H1 (cell line): ENCODE data around the gene CISH. TPM values are rescaled to one million over a fixed set of nuclear protein-coding genes. Genes with fewer than 3 reads are reported as not detected.

Source experiments
- CTCF ChIA-PET: fragments of 300-600 bp; sonication (Branson Sonifier 250); formaldehyde crosslinking; loops from one replicate; lab custom pipeline; 2021; ENCODE audit not compliant: partially characterized antibody; lab: Charles Lee
- POLR2A ChIA-PET: fragments of 300-600 bp; sonication (Branson Sonifier 250); formaldehyde crosslinking; loops from one replicate; lab custom pipeline; 2021; ENCODE audit warnings: inconsistent platforms; ENCODE audit not compliant: partially characterized antibody; lab: Charles Lee
- DNase-seq, 2 experiments: peaks; one replicate each; pipeline versions ENCODE4 v3.0.0 to v3.0.0-alpha.2; 2010 to 2022; ENCODE audit warnings: low spot score in 2 of 2, low read depth in 1 of 2, mixed read lengths in 1 of 2
- FAIRE-seq: peaks from 2 replicates; lab custom pipeline; 2011; peaks lifted over from hg19 to GRCh38; lab: Jason Lieb, UNC
- H2AFZ ChIP-seq: 2 replicates; pipeline ENCODE4 v1.8.1; 2012; ENCODE audit warnings: low read length, inconsistent platforms
- H2AK5ac ChIP-seq: 2 replicates; pipeline ENCODE4 v1.6.1; 2013; ENCODE audit warnings: low read depth, low read length
- H2BK120ac ChIP-seq: replicated peaks from 2 replicates; pipeline ENCODE3; 2013; ENCODE audit warnings: low read depth, low read length, inconsistent platforms
- H2BK12ac ChIP-seq: 2 replicates; pipeline ENCODE4 v1.6.1; 2013; ENCODE audit warnings: low read depth, low read length
- H2BK15ac ChIP-seq: 2 replicates; pipeline ENCODE4 v1.6.1; 2013; ENCODE audit warnings: low read length
- H2BK20ac ChIP-seq: 2 replicates; pipeline ENCODE4 v1.6.1; 2013; ENCODE audit warnings: low read length
- H2BK5ac ChIP-seq: 2 replicates; pipeline ENCODE4 v1.6.1; 2013; ENCODE audit warnings: low read depth, low read length
- H3K14ac ChIP-seq: 2 replicates; pipeline ENCODE4 v1.6.1; 2013; ENCODE audit warnings: inconsistent platforms; ENCODE audit not compliant: insufficient read length
- H3K18ac ChIP-seq: 2 replicates; pipeline ENCODE4 v1.6.1; 2013; ENCODE audit warnings: low read length; ENCODE audit errors: extremely low read depth
- H3K23ac ChIP-seq: 2 replicates; pipeline ENCODE4 v1.6.1; 2013; ENCODE audit warnings: inconsistent platforms; ENCODE audit not compliant: insufficient read length
- H3K23me2 ChIP-seq: 2 replicates; pipeline ENCODE4 v1.6.1; 2013; ENCODE audit warnings: low read depth, low read length
- H3K27ac ChIP-seq: 2 replicates; pipeline ENCODE4 v1.6.1; 2011; ENCODE audit warnings: low read depth, low read length, inconsistent platforms
- H3K27me3 ChIP-seq, 4 experiments: replicated peaks in 1 of 4; 1 replicate in 1 of 4; 2 replicates in 3 of 4; pipeline versions ENCODE4 v1.6.1 to v1.8.1; 2011 to 2013; ENCODE audit warnings: low read length in 3 of 4, mild to moderate bottlenecking in 3 of 4, inconsistent platforms in 2 of 4, mixed read lengths in 2 of 4, moderate library complexity in 1 of 4; ENCODE audit not compliant: control insufficient read depth in 3 of 4, insufficient read depth in 3 of 4; ENCODE audit errors: extremely low read depth in 1 of 4
- H3K36me3 ChIP-seq, 4 experiments: 2 replicates each; pipeline versions ENCODE4 v1.6.1 to v1.8.1; 2011 to 2013; ENCODE audit warnings: mild to moderate bottlenecking in 4 of 4, low read length in 3 of 4, moderate library complexity in 2 of 4, control low read depth in 1 of 4, inconsistent platforms in 1 of 4; ENCODE audit not compliant: insufficient read depth in 4 of 4, control insufficient read depth in 2 of 4
- H3K4ac ChIP-seq: replicated peaks from 2 replicates; pipeline ENCODE3; 2013; ENCODE audit warnings: low read length, low read depth, mixed read lengths, inconsistent platforms; ENCODE audit not compliant: insufficient read length
- H3K4me1 ChIP-seq, 4 experiments: replicated peaks in 1 of 4; 1 replicate in 1 of 4; 2 replicates in 3 of 4; pipeline versions ENCODE4 v1.6.1 to v1.8.1; 2011 to 2013; ENCODE audit warnings: low read length in 3 of 4, inconsistent platforms in 2 of 4, mixed read lengths in 1 of 4; ENCODE audit not compliant: insufficient read depth in 4 of 4, control insufficient read depth in 3 of 4
- H3K4me2 ChIP-seq, 2 experiments: 2 replicates each; pipeline versions ENCODE4 v1.6.1 to v1.8.1; 2011 to 2013; ENCODE audit warnings: low read depth in 2 of 2, low read length in 2 of 2, control low read depth in 1 of 2, inconsistent platforms in 1 of 2, mild to moderate bottlenecking in 1 of 2; ENCODE audit not compliant: insufficient read depth in 1 of 2
- H3K4me3 ChIP-seq, 4 experiments: fragments of 200-600, 300-600 bp in 1 of 4; sonication (generic), shearing (Covaris generic), sonication (Bioruptor Twin) in 1 of 4; 2 replicates each; pipeline versions ENCODE4 v1.5.1 to v1.8.1; 2011 to 2016; ENCODE audit warnings: low read length in 4 of 4, low read depth in 3 of 4, control low read depth in 2 of 4, inconsistent platforms in 2 of 4, mild to moderate bottlenecking in 2 of 4, mixed read lengths in 1 of 4, moderate library complexity in 1 of 4; ENCODE audit not compliant: insufficient read depth in 2 of 4; ENCODE audit errors: extremely low read depth in 1 of 4
- H3K56ac ChIP-seq: replicated peaks from 2 replicates; pipeline ENCODE3; 2013; ENCODE audit warnings: low read depth, mild to moderate bottlenecking, mixed read lengths, low read length, inconsistent platforms; ENCODE audit not compliant: insufficient read length
- H3K79me1 ChIP-seq: 2 replicates; pipeline ENCODE4 v1.6.1; 2013; ENCODE audit warnings: low read depth, low read length, control low read depth
- H3K79me2 ChIP-seq, 2 experiments: 2 replicates each; pipeline versions ENCODE4 v1.6.1 to v1.8.1; 2012 to 2013; ENCODE audit warnings: low read length in 2 of 2, mild to moderate bottlenecking in 2 of 2, inconsistent platforms in 1 of 2; ENCODE audit not compliant: insufficient read depth in 2 of 2, control insufficient read depth in 1 of 2
- H3K9ac ChIP-seq, 4 experiments: replicated peaks in 1 of 4; 1 replicate in 1 of 4; 2 replicates in 3 of 4; pipeline versions ENCODE4 v1.6.1 to v1.8.1; 2011 to 2013; ENCODE audit warnings: low read depth in 3 of 4, low read length in 3 of 4, control low read depth in 2 of 4, mild to moderate bottlenecking in 2 of 4, moderate library complexity in 2 of 4, inconsistent platforms in 1 of 4; ENCODE audit errors: extremely low read depth in 1 of 4
- H3K9me3 ChIP-seq, 2 experiments: 2 replicates each; pipeline versions ENCODE4 v1.6.1 to v1.8.1; 2012 to 2013; ENCODE audit warnings: mild to moderate bottlenecking in 2 of 2, moderate library complexity in 2 of 2, control low read depth in 1 of 2, inconsistent platforms in 1 of 2, low read depth in 1 of 2, low read length in 1 of 2, mixed read lengths in 1 of 2; ENCODE audit not compliant: insufficient read depth in 2 of 2
- H4K20me1 ChIP-seq, 2 experiments: replicated peaks in 1 of 2; 2 replicates each; pipeline versions ENCODE3 to v1.8.1; 2011 to 2013; ENCODE audit warnings: inconsistent platforms in 2 of 2, low read length in 2 of 2, mild to moderate bottlenecking in 1 of 2; ENCODE audit not compliant: insufficient read depth in 2 of 2, control insufficient read depth in 1 of 2
- H4K5ac ChIP-seq: 2 replicates; pipeline ENCODE4 v1.6.1; 2013; ENCODE audit warnings: low read length, low read depth, mixed read lengths, inconsistent platforms; ENCODE audit not compliant: insufficient read length
- H4K8ac ChIP-seq: 2 replicates; pipeline ENCODE4 v1.8.0; 2013; ENCODE audit warnings: mild to moderate bottlenecking, moderate library complexity, low read length, inconsistent platforms; ENCODE audit not compliant: insufficient read depth; ENCODE audit errors: extremely low read depth
- H4K91ac ChIP-seq: replicated peaks from 2 replicates; pipeline ENCODE3; 2013; ENCODE audit warnings: low read length, mixed read lengths, inconsistent platforms; ENCODE audit not compliant: insufficient read length
- CEBPB ChIP-seq: IDR thresholded peaks from 2 replicates; pipeline ENCODE4 v1.6.1; 2012; ENCODE audit warnings: low read depth, low read length
- EP300 ChIP-seq, 2 experiments: IDR thresholded peaks; 1 replicate in 1 of 2; 2 replicates in 1 of 2; pipeline ENCODE4 v1.6.1; 2011 to 2012; ENCODE audit warnings: low read depth in 2 of 2, low read length in 2 of 2, mild to moderate bottlenecking in 2 of 2, borderline replicate concordance in 1 of 2, inconsistent platforms in 1 of 2, moderate library complexity in 1 of 2
- HDAC2 ChIP-seq, 2 experiments: fragments of 300-600 bp in 1 of 2; sonication (generic) in 1 of 2; IDR thresholded peaks; 2 replicates each; pipeline ENCODE4 v1.6.1; 2011 to 2012; ENCODE audit warnings: low read depth in 2 of 2, low read length in 2 of 2, mild to moderate bottlenecking in 2 of 2, moderate library complexity in 2 of 2, borderline replicate concordance in 1 of 2, inconsistent platforms in 1 of 2
- PHF8 ChIP-seq: fragments of 200-600 bp; sonication (generic); conservative IDR thresholded peaks from 2 replicates; pipeline ENCODE4 v1.7.1; 2012; ENCODE audit warnings: low read depth, mild to moderate bottlenecking, inconsistent platforms, low read length, moderate library complexity
- SIN3A ChIP-seq, 2 experiments: IDR thresholded peaks in 1 of 2; conservative IDR thresholded peaks in 1 of 2; 2 replicates each; pipeline ENCODE4 v1.6.1; 2011 to 2012; ENCODE audit warnings: low read length in 2 of 2, improper control_type of control experiment in 1 of 2, low read depth in 1 of 2, mild to moderate bottlenecking in 1 of 2
- SIX5 ChIP-seq: IDR thresholded peaks from 2 replicates; pipeline ENCODE4 v1.6.1; 2011; ENCODE audit warnings: mild to moderate bottlenecking, low read depth, low read length
- TAF7 ChIP-seq: optimal IDR thresholded peaks from 2 replicates; pipeline ENCODE3; 2011; ENCODE audit warnings: low read depth, mild to moderate bottlenecking, inconsistent platforms, low read length, moderate library complexity, borderline replicate concordance
- TBP ChIP-seq: IDR thresholded peaks from 2 replicates; pipeline ENCODE4 v1.6.1; 2011; ENCODE audit warnings: low read depth, low read length, improper control_type of control experiment
- TEAD4 ChIP-seq: IDR thresholded peaks from 2 replicates; pipeline ENCODE4 v1.6.1; 2012; ENCODE audit warnings: low read depth, low read length, inconsistent platforms, mixed read lengths
- USF2 ChIP-seq: IDR thresholded peaks from 2 replicates; pipeline ENCODE4 v1.6.1; 2011; ENCODE audit warnings: low read length, improper control_type of control experiment
- WGBS, 2 experiments: shearing (Covaris generic) in 1 of 2; methylation state at CpG; one replicate each; pipeline versions ENCODE4 v1.1.6 to v1.1.7; 2013 to 2015; ENCODE audit warnings: low lambda C conversion rate in 2 of 2, mixed read lengths in 2 of 2, inconsistent platforms in 1 of 2, low coverage in 1 of 2, missing lambda C conversion rate in 1 of 2; ENCODE audit not compliant: insufficient replicate concordance in 2 of 2, insufficient coverage in 1 of 2, insufficient read length in 1 of 2; ENCODE audit errors: extremely low coverage in 1 of 2, missing lambda C conversion rate in 1 of 2; 5-methylcytosine and 5-hydroxymethylcytosine counted together
- polyA plus RNA-seq, 7 experiments: library from polyadenylated mRNA; depleted of rRNA in 3 of 7; stranded (reverse) in 5 of 7; unstranded in 2 of 7; fragments of >200 nt in 5 of 7; fragments of 200-250 nt in 2 of 7; gene quantifications; 1 replicate in 5 of 7; 2 replicates in 1 of 7; 4 replicates in 1 of 7; pipeline versions ENCODE4 v1.2.1 to v1.2.3, GENCODE V29; 2011 to 2013; ENCODE audit warnings: missing spikeins in 2 of 7, mixed read lengths in 2 of 7
- total RNA-seq: library from RNA; stranded (reverse); fragmentation: NEBNext Ultra II Directional; extraction: Animal tissue kit (Norgen Biotek cat#: 25700); gene quantifications from 2 replicates; pipeline ENCODE4 v1.2.1, GENCODE V29; 2021

Gene CISH
- total and polyA plus RNA-seq, 2 of the 8 experiments (the other 6 are each of a cell fraction or from before 2014, with no cell fraction given) = 1.9 to 2.2 TPM

- Histone ChIP-seq H3K4me2 (no peak overlapping the region), H3K27me3 (peaks cover 12 to 36% (median 32%) of the 10 kb centered on the region in 4 experiments; a peak in 6 of 7 replicates), H3K23me2 (peaks cover 4% of the 10 kb centered on the region; the same call in 1 of the 2 replicates), H2BK5ac (no peak overlapping the region), H3K36me3 (no peaks in the 10 kb centered on the region), H3K56ac (no peak overlapping the region), H3K9ac (no peak overlapping the region), H3K4me1 (peaks cover 0 to 12% (median 4%) of the 10 kb centered on the region in 4 experiments; a peak in 5 of 7 replicates), H3K27ac (no peak overlapping the region), H2AFZ (no peak overlapping the region), H2BK20ac (no peak overlapping the region), H3K4me3 (no peak overlapping the region), H2AK5ac (no peak overlapping the region), H3K14ac (no peak overlapping the region), H4K8ac (no peak overlapping the region), H3K4ac (no peak overlapping the region), H3K9me3 (no peaks in the 10 kb centered on the region), H3K18ac (no peak overlapping the region), H2BK15ac (no peak overlapping the region), H2BK120ac (no peak overlapping the region), H3K79me1 (no peaks in the 10 kb centered on the region), H2BK12ac (no peak overlapping the region), H3K79me2 (no peaks in the 10 kb centered on the region), H3K23ac (no peak overlapping the region), H4K91ac (no peak overlapping the region), H4K5ac (no peak overlapping the region), H4K20me1 (peaks cover 0 to 11% of the 10 kb centered on the region in 2 experiments)
- no peak for FAIRE-seq
- no peak for DNase-seq
- 92% methylated on average over 5 of the region's 5 CpGs; no CpG with 5 or more reads in 1 of the 2 experiments for WGBS, 2 experiments
- POLR2A ChIA-PET = interaction anchor here (1.1 to 2.0 kb wide), 4 partner anchors 8 to 40 kb away, joined by 3 to 7 read pairs (median 4); partner anchors contain the start of genes HEMK1 and MAPKAPK3
- CTCF ChIA-PET = interaction anchor here (0.9 to 50.4 kb wide), 8 partner anchors 10 to 107 kb away, joined by 3 to 1262 read pairs (median 6); partner anchors contain the start of genes C3orf18, DOCK3 and HEMK1
- TF ChIP-seq HDAC2 (IDR thresholded peaks at IDR 0.05; ENCODE audit: borderline replicate concordance in 1 of 2, low read depth in 2 of 2, low read length in 2 of 2) (no peak), TEAD4 (no peak), SIN3A (conservative IDR thresholded peaks at IDR 0.05 in 1 of 2, IDR thresholded peaks at IDR 0.05 in 1 of 2; ENCODE audit: low read depth in 1 of 2, low read length in 2 of 2) (no peak), TBP (no peak), USF2 (no peak), SIX5 (no peak), CEBPB (no peak), PHF8 (no peak), TAF7 (no peak), EP300 (IDR thresholded peaks at IDR 0.05; ENCODE audit: borderline replicate concordance in 1 of 2, low read depth in 2 of 2, low read length in 2 of 2) (no peak)
These were observed 2.4 kb downstream of the CISH start for GRCh38 chr3:50609071-50609762.
